Measurements from ENCODE around the gene SENP6.
A peak's percentile ranks its signal among the peaks of the same experiment; 100 is the strongest.
"Not testable (repeated sequence)": the region's sequence is repeated elsewhere in the genome, so short reads cannot be mapped to it uniquely, and the experiment has no call there.

The SENP6 gene

GRCh38 chr6:75656479-75656878 is 54.8 kb downstream of the SENP6 start:
- no peak for DNase-seq (ENCODE audit: low read depth)

- DNase-seq (ENCODE audit: low read depth) = no peak
Measured at GRCh38 chr6:75657327-75657726, 55.6 kb downstream of the SENP6 start.

- no peak for DNase-seq (ENCODE audit: low read depth)
Measured at GRCh38 chr6:75666592-75666991, 64.9 kb downstream of the SENP6 start.

GRCh38 chr6:75673884-75674283 is 72.2 kb downstream of the SENP6 start:
- peak; percentile 23 for DNase-seq (ENCODE audit: low read depth)

- DNase-seq (ENCODE audit: low read depth) = no peak
Measured at GRCh38 chr6:75676377-75676776, 74.7 kb downstream of the SENP6 start.

- not testable (repeated sequence) for DNase-seq (ENCODE audit: low read depth)
Measured at GRCh38 chr6:75682548-75682947, 80.9 kb downstream of the SENP6 start.

- DNase-seq (ENCODE audit: low read depth) = not testable (repeated sequence)
Measured at GRCh38 chr6:75683005-75683404, 81.3 kb downstream of the SENP6 start.

- DNase-seq (ENCODE audit: low read depth) = not testable (repeated sequence)
Measured at GRCh38 chr6:75687535-75687934, 85.9 kb downstream of the SENP6 start.

GRCh38 chr6:75687937-75688336 is 86.3 kb downstream of the SENP6 start:
- DNase-seq (ENCODE audit: low read depth) = not testable (repeated sequence)

- DNase-seq (ENCODE audit: low read depth) = no peak
Measured at GRCh38 chr6:75689576-75689975, 87.9 kb downstream of the SENP6 start.

GRCh38 chr6:75691012-75691411 is 89.3 kb downstream of the SENP6 start:
- peak; percentile 47 for DNase-seq (ENCODE audit: low read depth)

GRCh38 chr6:75693534-75693933 is 91.9 kb downstream of the SENP6 start:
- peak; percentile 87 for DNase-seq (ENCODE audit: low read depth)

GRCh38 chr6:75694406-75694805 is 92.7 kb downstream of the SENP6 start:
- peak; percentile 31 for DNase-seq (ENCODE audit: low read depth)

- DNase-seq (ENCODE audit: low read depth) = not testable (repeated sequence)
Measured at GRCh38 chr6:75708334-75708733, 106.7 kb downstream of the SENP6 start.

GRCh38 chr6:75711173-75711572 is 109.5 kb downstream of the SENP6 start:
- DNase-seq (ENCODE audit: low read depth) = peak; percentile 11

- no peak for DNase-seq (ENCODE audit: low read depth)
Measured at GRCh38 chr6:75719133-75719532, 117.5 kb downstream of the SENP6 start.

GRCh38 chr6:75723382-75723781 is 121.7 kb downstream of the SENP6 start:
- DNase-seq (ENCODE audit: low read depth) = no peak

GRCh38 chr6:75727206-75727605 is 125.5 kb downstream of the SENP6 start:
- DNase-seq (ENCODE audit: low read depth) = no peak

GRCh38 chr6:75731029-75731428 is 129.3 kb downstream of the SENP6 start:
- not testable (repeated sequence) for DNase-seq (ENCODE audit: low read depth)

GRCh38 chr6:75735491-75736186 is 134.0 kb downstream of the SENP6 start:
- peak; percentile 41 for DNase-seq (ENCODE audit: low read depth)

- no peak for DNase-seq (ENCODE audit: low read depth)
Measured at GRCh38 chr6:75743971-75744370, 142.3 kb downstream of the SENP6 start.

GRCh38 chr6:75745404-75745803 is 143.7 kb downstream of the SENP6 start:
- DNase-seq (ENCODE audit: low read depth) = no peak

- DNase-seq (ENCODE audit: low read depth) = no peak
Measured at GRCh38 chr6:75746221-75746620, 144.5 kb downstream of the SENP6 start.

Measured in iris pigment epithelial cell (primary cell).